Bone marrow (tissue), 2 donors: Measurements from ENCODE around the gene SMOC2.

Experiments used
- DNase-seq, 2 donors: peaks; one replicate each; lab custom pipeline; 2025; lab: John Stamatoyannopoulos, UW

The SMOC2 gene

GRCh38 chr6:168574075-168574698 is 133.2 kb downstream of the SMOC2 start:
- no peak for DNase-seq

- DNase-seq: no peak
Observed at GRCh38 chr6:168574699-168575195, 133.8 kb downstream of the SMOC2 start.

GRCh38 chr6:168575346-168576098 is 134.5 kb downstream of the SMOC2 start:
- DNase-seq: no peak

GRCh38 chr6:168576388-168576787 is 135.4 kb downstream of the SMOC2 start:
- DNase-seq: no peak

GRCh38 chr6:168577496-168577895 is 136.5 kb downstream of the SMOC2 start:
- no peak for DNase-seq

- no peak for DNase-seq
Observed at GRCh38 chr6:168578036-168578435, 137.1 kb downstream of the SMOC2 start.

GRCh38 chr6:168581236-168581635 is 140.3 kb downstream of the SMOC2 start:
- DNase-seq: no peak

- no peak for DNase-seq
Observed at GRCh38 chr6:168581706-168582105, 140.7 kb downstream of the SMOC2 start.

- no peak for DNase-seq
Observed at GRCh38 chr6:168582571-168582981, 141.6 kb downstream of the SMOC2 start.

GRCh38 chr6:168583126-168583525 is 142.1 kb downstream of the SMOC2 start:
- no peak for DNase-seq

GRCh38 chr6:168583821-168584220 is 142.8 kb downstream of the SMOC2 start:
- no peak for DNase-seq

GRCh38 chr6:168584249-168584648 is 143.3 kb downstream of the SMOC2 start:
- no peak for DNase-seq

GRCh38 chr6:168584671-168585070 is 143.7 kb downstream of the SMOC2 start:
- no peak for DNase-seq

- no peak for DNase-seq
Observed at GRCh38 chr6:168585441-168585840, 144.5 kb downstream of the SMOC2 start.

- DNase-seq: no peak
Observed at GRCh38 chr6:168589275-168589674, 148.3 kb downstream of the SMOC2 start.

- DNase-seq: no peak
Observed at GRCh38 chr6:168590406-168590805, 149.4 kb downstream of the SMOC2 start.

GRCh38 chr6:168596344-168596743 is 155.4 kb downstream of the SMOC2 start:
- DNase-seq: no peak

- no peak for DNase-seq
Observed at GRCh38 chr6:168597471-168597875, 156.5 kb downstream of the SMOC2 start.

GRCh38 chr6:168598251-168599117 is 157.5 kb downstream of the SMOC2 start:
- no peak for DNase-seq

GRCh38 chr6:168599118-168599494 is 158.1 kb downstream of the SMOC2 start:
- no peak for DNase-seq

- DNase-seq: no peak
Observed at GRCh38 chr6:168599769-168600330, 158.9 kb downstream of the SMOC2 start.

- DNase-seq: no peak
Observed at GRCh38 chr6:168600381-168600780, 159.4 kb downstream of the SMOC2 start.
